NCI-H1105 (cell line): ENCODE measurements around the gene ARHGAP10.
"Not testable (repeated sequence)": the region's sequence is repeated elsewhere in the genome, so short reads cannot be mapped to it uniquely, and the experiment has no call there.

ENCODE experiments used
- DNase-seq: peaks from one replicate; lab custom pipeline; 2025; lab: John Stamatoyannopoulos, UW

The ARHGAP10 gene

DNA sequence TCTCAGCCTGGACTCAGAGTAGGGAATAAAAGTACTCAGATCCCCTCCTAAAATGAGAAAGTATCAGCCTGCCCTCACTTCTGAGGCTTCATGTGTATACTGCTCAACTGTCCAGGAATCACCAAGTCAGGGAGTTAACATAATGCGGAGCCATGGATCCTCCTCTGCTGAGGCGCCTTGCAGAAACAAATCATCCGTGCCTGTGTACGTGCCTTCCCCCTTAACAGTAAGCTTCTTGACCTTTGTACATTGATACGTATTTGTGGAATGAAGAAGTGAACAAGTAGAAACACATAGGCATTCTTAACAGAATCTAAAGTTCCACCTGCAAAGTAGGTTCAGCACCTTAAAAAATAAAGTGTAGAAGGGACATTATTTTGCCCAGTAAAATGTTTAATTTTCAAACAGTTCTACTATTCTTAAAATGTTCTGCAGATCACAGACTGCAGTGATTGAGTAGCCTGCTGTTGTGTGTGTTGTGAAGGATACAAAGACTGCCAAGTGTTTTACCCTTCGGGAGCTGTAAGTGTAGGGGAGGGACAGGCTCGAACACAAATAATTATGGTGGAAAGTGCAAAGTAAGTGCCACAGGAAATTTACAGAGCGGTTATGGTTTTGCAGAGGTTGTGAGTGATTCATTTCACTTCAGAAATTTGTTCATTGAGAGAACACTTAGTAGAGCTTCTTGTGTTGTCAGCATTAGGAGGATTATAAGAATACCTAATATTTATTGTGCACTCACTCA lies 61.9 kb downstream of the ARHGAP10 start:
- no peak for DNase-seq

DNA sequence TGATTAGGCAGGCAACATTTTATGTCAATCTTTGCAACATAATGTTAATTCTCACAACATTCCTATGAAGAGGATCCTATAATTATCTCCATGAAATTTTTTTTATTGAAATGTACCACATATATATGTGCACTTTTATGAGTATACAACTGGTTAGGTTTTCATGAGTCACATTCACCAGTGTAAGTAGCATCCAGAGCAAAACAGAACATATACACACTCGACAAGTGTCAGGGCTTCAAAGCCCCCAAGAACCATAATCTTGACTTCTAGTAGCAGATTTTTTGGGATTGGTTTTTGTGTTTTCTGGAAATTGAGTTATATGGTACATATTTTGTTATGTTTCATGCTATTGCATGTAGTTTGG lies 62.4 kb downstream of the ARHGAP10 start:
- no peak for DNase-seq

DNA sequence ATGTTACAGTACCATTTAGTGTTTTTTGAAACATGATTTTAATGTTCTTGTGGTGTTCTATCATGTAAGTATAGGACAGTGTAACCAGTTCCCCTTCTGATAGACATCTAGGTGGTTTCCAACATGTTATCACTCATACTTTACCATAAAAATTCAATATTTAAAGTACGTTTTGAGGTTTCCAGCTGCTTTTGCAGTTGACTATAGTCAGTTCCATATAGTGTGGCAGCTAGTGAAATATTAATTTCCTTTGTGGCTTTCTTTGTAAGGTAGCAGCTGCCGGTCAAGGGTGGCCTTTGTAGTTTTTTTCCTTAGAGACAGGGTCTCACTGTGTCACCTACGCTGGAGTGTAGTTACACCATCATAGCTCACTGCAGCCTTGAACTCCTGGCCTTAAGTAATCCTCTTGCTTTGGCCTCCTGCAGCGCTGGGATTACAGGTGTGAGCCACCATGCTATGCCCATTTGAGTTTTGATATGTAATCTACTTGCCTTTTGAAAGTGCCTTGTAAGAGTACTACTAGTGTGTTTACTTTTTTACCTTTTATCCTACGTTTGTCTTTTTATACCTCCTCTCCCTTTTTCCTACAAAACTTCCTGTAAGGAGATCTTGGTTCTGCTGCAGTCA lies 63.0 kb downstream of the ARHGAP10 start:
- no peak for DNase-seq

- DNase-seq: not testable (repeated sequence)
Measured at GRCh38 chr4:147799057-147799456, 67.2 kb downstream of the ARHGAP10 start.

GRCh38 chr4:147799986-147800555 lies 68.2 kb downstream of the ARHGAP10 start:
- DNase-seq: no peak

- no peak for DNase-seq
Measured at GRCh38 chr4:147801820-147802219, 69.9 kb downstream of the ARHGAP10 start.

DNA sequence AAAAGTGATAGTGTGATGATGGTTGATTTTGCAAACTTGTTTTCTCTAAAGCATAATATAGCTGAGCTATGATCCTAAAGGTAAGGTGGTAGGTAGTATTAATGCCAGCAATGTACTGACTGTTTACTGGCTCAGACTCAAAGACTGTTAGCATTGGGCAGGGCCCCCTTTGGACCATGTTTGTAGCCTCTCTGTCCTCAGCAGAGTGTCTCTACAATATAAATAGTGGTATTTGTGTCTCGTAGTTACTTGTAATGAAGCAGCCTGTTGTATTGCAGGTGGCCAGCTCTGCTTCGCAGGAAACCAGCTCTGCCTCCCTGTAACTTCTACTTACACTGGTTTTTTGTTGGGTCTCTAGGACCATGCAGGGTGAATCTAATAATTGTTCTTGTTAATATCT lies 70.5 kb downstream of the ARHGAP10 start:
- DNase-seq: no peak

DNA sequence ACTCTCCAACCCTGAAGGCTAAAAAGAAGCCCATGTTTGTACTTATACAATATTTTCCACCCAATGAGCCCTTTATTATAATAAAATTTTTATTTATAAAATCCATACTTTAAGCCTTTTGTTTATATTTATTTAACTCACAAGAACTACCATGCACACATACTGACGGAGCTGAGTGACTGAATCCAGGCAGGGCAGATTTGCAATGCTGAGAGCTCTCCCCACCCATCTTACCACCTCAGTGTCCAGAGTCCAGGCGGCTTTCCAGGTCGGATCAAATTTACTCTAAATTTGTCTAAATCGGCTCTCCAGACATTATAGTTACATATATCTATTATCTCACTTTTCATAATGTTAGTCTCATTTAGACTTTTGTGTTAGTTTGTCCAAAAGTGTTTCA lies 74.1 kb downstream of the ARHGAP10 start:
- DNase-seq: no peak

DNA sequence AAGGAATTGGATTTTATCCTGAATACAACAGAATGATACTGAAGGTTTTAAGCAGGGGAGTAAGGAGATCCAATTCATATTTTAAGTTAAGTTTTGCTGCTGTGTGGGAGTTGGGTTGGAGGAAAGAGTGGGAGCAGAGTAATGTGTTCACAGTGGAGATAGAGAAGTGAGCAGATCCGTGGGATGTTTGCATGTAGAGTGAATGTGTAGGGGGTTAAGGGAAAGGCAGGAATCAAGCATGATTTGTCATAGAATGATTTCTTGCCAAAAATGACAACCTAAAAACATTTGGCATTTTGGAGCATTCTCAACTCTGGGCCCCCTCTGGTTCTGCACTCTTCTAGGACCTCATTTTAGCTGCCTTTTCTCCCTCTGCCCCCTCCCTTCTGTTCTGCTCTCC lies 76.6 kb downstream of the ARHGAP10 start:
- DNase-seq: no peak

GRCh38 chr4:147809211-147809610 lies 77.3 kb downstream of the ARHGAP10 start:
- no peak for DNase-seq

DNA sequence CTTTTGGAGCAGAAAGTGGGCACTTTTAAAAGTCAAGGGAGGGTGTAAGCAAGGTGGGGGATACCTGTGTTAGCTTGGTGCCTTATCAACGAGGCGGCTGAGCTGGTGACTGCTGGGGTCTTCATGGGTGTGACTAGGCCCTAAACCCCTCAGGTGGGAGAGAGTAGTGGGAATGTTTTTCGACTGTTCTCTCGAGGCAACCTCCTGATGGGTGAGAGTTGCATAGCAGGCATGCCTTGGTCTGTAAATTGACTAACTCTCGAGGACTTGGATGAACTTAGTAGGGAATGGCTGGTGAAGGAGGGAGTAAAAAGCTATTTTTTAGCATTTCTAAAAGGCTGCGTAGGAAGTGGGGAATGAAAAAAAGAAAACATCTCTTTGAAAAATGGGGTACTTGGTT lies 80.0 kb downstream of the ARHGAP10 start:
- no peak for DNase-seq

GRCh38 chr4:147813109-147813773 lies 81.4 kb downstream of the ARHGAP10 start:
- DNase-seq: no peak

DNA sequence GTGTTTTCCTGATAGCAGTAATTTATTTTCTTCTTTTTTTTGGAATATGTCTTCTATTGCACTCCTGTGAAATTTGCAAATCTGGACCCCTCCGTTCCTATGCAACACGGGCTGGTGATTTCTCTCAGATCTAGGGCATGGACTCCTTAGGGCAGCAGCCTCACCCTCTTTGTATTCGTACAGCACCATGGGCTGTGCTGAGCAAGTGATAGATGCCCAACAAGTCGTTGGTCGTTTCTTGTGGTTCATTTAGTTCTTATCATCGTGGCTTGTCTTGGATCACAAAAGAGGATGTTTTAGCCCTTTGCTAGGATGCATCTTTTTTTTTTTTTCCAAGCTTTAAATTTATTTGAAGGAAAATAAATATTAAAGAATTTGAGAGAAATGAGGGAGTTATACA lies 82.1 kb downstream of the ARHGAP10 start:
- no peak for DNase-seq

DNA sequence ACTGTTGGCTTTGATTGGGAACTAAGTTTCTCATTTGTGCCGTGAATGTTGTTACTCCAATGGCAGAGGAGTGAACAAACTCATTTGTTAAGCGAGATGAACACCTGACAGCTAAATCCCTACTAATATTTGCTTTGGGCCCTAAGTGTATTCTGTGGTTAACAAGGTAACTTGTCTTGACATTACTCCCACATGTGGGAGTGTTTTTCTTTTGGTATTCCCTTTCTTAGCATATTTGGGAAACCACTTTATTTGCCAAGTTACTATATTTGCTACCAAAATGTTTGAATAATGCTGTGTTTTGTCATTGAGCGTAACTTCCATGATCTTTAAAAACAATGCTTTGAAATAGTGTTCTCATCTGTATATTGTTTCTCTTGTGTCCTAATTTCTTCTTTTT lies 82.5 kb downstream of the ARHGAP10 start:
- DNase-seq: no peak

DNA sequence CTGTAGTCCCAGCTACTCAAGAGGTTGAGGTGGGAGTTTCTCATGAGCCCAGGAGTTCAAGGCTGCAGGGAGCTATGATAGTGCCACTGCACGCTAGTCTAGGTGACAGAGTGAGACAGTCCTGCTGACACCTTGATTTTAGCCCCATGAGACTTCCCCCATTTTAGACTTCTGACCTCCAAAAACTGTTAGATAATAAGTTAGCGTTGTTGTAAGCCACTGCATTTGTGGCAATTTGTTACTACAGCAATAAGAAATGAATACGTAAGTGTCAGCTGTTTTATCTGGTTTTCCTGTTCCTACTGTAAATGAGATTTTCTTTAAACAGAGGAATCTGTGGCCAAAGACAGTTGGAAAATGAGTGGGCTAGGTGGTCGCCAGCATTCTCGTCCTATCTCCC lies 83.9 kb downstream of the ARHGAP10 start:
- DNase-seq: no peak

DNA sequence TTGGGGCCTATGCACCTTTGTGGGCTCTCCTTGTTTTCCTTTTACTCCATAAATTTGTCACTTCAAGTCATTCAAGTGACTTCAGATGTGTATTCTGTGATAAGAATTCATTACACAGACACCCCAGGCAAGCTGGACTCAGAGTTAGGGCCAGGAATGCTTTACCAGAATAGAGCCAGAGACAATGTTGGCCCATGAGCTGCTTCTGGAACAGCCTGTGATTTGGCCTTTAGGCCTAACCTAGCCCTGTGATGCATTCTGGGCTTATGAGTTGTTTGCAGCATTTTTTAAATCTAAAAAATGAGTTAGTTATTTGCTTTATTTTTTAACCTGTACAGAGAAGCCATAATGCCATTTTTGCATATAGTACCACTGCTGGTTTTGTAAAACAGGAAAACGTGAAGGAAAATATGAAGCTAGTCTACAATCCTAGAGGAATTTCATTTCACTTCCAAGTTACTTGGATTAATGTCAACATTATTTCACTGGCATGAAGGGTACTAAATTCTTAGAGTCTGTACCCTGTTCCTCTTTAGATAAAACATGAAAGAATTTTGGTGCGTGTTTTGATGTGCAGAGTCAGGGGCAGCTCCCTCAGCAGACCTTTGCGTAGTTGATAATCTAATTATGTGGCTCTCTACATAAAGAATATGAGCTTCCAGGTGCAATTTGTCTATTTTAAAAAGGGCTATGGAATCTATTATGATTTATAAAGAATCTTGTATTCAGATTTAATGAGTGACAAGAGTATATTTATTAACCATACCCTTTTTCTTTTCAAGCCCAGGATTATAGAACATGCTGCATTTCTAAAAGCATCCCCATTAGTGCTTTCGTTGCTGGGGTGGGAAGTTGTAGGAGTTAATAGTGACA lies 84.7 kb downstream of the ARHGAP10 start:
- DNase-seq: no peak

GRCh38 chr4:147820975-147821374 lies 89.1 kb downstream of the ARHGAP10 start:
- DNase-seq: no peak

DNA sequence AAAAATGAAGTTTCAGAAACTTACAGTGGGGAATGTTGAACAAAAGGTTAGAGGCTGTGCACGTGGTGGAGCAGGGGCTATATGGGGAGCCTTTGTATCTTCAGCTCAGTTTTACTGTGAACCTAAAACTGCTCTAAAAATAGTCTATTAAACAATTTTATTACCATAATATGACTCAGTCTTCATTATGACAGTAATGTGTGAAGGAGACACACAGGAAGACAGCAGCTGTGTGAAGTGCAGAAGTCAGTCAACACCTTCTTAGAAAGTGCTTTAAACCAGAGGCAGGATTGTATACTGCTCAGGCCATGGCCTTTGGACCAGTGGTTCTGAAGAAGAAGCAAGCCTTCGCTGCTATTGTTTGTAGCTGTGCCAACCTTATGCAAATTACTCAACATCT lies 89.7 kb downstream of the ARHGAP10 start:
- no peak for DNase-seq

DNA sequence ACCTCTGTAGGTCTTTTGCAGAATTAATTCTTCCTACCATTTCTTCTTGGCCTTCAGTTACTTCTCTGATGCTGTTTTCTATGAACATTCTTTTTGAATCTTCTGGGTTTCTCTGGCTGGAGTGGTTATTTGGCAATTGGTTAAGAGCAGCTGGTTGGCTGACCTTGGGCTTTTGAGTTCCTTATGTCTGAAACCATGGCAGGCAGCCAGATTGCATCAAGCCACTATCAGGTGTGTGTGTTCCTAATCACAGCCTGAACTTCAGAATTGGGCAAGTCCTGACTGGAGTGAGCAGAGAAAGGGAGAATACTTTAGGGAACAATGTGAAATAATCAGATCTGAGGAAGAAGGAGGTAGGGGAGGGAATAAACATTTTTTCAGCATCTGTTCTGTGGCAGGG lies 90.2 kb downstream of the ARHGAP10 start:
- peak; percentile 70 for DNase-seq

DNA sequence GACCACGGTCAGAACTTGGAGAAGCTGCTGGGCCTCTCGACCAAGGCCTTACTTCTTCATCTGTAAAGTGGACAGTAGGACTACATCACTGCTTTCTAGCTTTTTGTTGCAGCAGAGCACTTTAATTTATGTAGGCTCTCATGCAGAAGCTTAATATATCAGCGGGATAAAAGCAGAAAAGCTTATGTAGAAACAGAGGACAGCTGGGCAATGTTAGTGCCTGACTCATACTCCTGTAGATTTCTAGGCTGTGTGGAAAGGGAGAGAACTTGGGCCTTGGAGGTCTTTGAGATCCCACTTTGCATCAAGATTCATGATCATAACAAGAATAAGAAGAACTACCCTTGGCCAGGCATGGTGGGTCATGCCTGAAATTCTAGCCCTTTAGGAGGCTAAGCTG lies 91.2 kb downstream of the ARHGAP10 start:
- DNase-seq: no peak

GRCh38 chr4:147824316-147824715 lies 92.4 kb downstream of the ARHGAP10 start:
- DNase-seq: no peak

GRCh38 chr4:147824884-147825283 lies 93.0 kb downstream of the ARHGAP10 start:
- DNase-seq: no peak
